ENCODE results near the gene PIK3R5.

Gene PIK3R5

GRCh38 chr17:8873801-8874715 lies 91.4 kb downstream of the PIK3R5 start:
- DNase-seq (ENCODE audit: low read depth) = no peak

- DNase-seq (ENCODE audit: low read depth) = no peak
Observed at GRCh38 chr17:8872705-8873435, 92.6 kb downstream of the PIK3R5 start.

GRCh38 chr17:8872036-8872704 lies 93.3 kb downstream of the PIK3R5 start:
- no peak for DNase-seq (ENCODE audit: low read depth)

GRCh38 chr17:8871081-8871581 lies 94.4 kb downstream of the PIK3R5 start:
- DNase-seq (ENCODE audit: low read depth) = no peak

- no peak for DNase-seq (ENCODE audit: low read depth)
Observed at GRCh38 chr17:8870406-8871040, 95.0 kb downstream of the PIK3R5 start.

- no peak for DNase-seq (ENCODE audit: low read depth)
Observed at GRCh38 chr17:8869114-8869815, 96.2 kb downstream of the PIK3R5 start.

- DNase-seq (ENCODE audit: low read depth) = no peak
Observed at GRCh38 chr17:8868529-8868951, 97.0 kb downstream of the PIK3R5 start.

- no peak for DNase-seq (ENCODE audit: low read depth)
Observed at GRCh38 chr17:8868092-8868491, 97.4 kb downstream of the PIK3R5 start.

GRCh38 chr17:8867361-8867981 lies 98.0 kb downstream of the PIK3R5 start, which contains the start of gene PIK3R6:
Gene PIK3R6, minus strand, starts transcription at chr17:8867674. Its CDS starts 17,880 bp downstream, at chr17:8849794.
- no peak for DNase-seq (ENCODE audit: low read depth)

- DNase-seq (ENCODE audit: low read depth) = no peak
Observed at GRCh38 chr17:8865811-8866210, 99.7 kb downstream of the PIK3R5 start.

GRCh38 chr17:8865385-8865784 lies 100.1 kb downstream of the PIK3R5 start:
- DNase-seq (ENCODE audit: low read depth) = no peak

GRCh38 chr17:8862213-8863056 lies 103.1 kb downstream of the PIK3R5 start:
- DNase-seq (ENCODE audit: low read depth) = no peak

GRCh38 chr17:8861495-8862181 lies 103.9 kb downstream of the PIK3R5 start:
- DNase-seq (ENCODE audit: low read depth) = no peak

GRCh38 chr17:8859804-8860430 lies 105.6 kb downstream of the PIK3R5 start:
- DNase-seq (ENCODE audit: low read depth) = no peak

- DNase-seq (ENCODE audit: low read depth) = no peak
Observed at GRCh38 chr17:8859027-8859803, 106.3 kb downstream of the PIK3R5 start.

- DNase-seq (ENCODE audit: low read depth) = no peak
Observed at GRCh38 chr17:8857919-8858318, 107.6 kb downstream of the PIK3R5 start.

- DNase-seq (ENCODE audit: low read depth) = no peak
Observed at GRCh38 chr17:8856869-8857575, 108.5 kb downstream of the PIK3R5 start.

Measured in stimulated activated CD4-positive, alpha-beta T cell treated with anti-CD3 and anti-CD28 coated beads, Interleukin-2, amount 100 ng/mL, for 4 hours (primary cell).